GM19328 (cell line): ENCODE data around the gene BTBD1.
"Not testable (repeated sequence)": the region's sequence is repeated elsewhere in the genome, so short reads cannot be mapped to it uniquely, and the experiment has no call there.

Experiments used
- ATAC-seq: cut with Tn5 transposase; IDR thresholded peaks from one replicate; pipeline ENCODE4 v1.9.1; 2021; ENCODE audit warnings: mild to moderate bottlenecking, moderate library complexity; ENCODE audit not compliant: unreplicated experiment

BTBD1 gene

GRCh38 chr15:83098079-83098478, 31.0 kb upstream of the BTBD1 start:
- no peak for ATAC-seq

GRCh38 chr15:83094583-83094982, 27.5 kb upstream of the BTBD1 start:
- ATAC-seq: no peak

- ATAC-seq: peak; percentile 83
Measured at GRCh38 chr15:83092309-83092976, 25.4 kb upstream of the BTBD1 start.

GRCh38 chr15:83091965-83092308, 24.9 kb upstream of the BTBD1 start:
- not testable (repeated sequence) for ATAC-seq

- ATAC-seq: no peak
Measured at GRCh38 chr15:83090465-83090864, 23.4 kb upstream of the BTBD1 start.

GRCh38 chr15:83088876-83089275, 21.8 kb upstream of the BTBD1 start:
- no peak for ATAC-seq

- no peak for ATAC-seq
Measured at GRCh38 chr15:83087576-83087975, 20.5 kb upstream of the BTBD1 start.

GRCh38 chr15:83085864-83086552, 19.0 kb upstream of the BTBD1 start:
- ATAC-seq: not testable (repeated sequence)

GRCh38 chr15:83085461-83085860, 18.4 kb upstream of the BTBD1 start:
- ATAC-seq: not testable (repeated sequence)

- ATAC-seq: no peak
Measured at GRCh38 chr15:83082730-83083386, 15.8 kb upstream of the BTBD1 start.

GRCh38 chr15:83081256-83082014, 14.4 kb upstream of the BTBD1 start:
- no peak for ATAC-seq

- no peak for ATAC-seq
Measured at GRCh38 chr15:83078712-83079111, 11.7 kb upstream of the BTBD1 start.

- no peak for ATAC-seq
Measured at GRCh38 chr15:83077491-83078230, 10.6 kb upstream of the BTBD1 start.

GRCh38 chr15:83069211-83069642, 2.2 kb upstream of the BTBD1 start:
- ATAC-seq: not testable (repeated sequence)

- no peak for ATAC-seq
Measured at GRCh38 chr15:83068054-83068453, 1.0 kb upstream of the BTBD1 start.

- ATAC-seq: no peak
Measured at GRCh38 chr15:83067638-83067962, 548 bp upstream of the BTBD1 start.

GRCh38 chr15:83066034-83066733, 868 bp downstream of the BTBD1 start:
- no peak for ATAC-seq

GRCh38 chr15:83065431-83065830, 1.6 kb downstream of the BTBD1 start:
- ATAC-seq: no peak

GRCh38 chr15:83064859-83065258, 2.2 kb downstream of the BTBD1 start:
- ATAC-seq: no peak

GRCh38 chr15:83063551-83063950, 3.5 kb downstream of the BTBD1 start:
- no peak for ATAC-seq
